GM23248 (cell line): ENCODE data around the gene PARD6B.

Experiments
- EZH2 ChIP-seq: fragments of 200-600 bp; sonication (generic); IDR thresholded peaks from 2 replicates; pipeline ENCODE4 v1.6.1; 2018; ENCODE audit warnings: antibody characterized with exemption, mild to moderate bottlenecking; ENCODE audit not compliant: insufficient read depth, poor library complexity, severe bottlenecking
- EZH2phosphoT487 ChIP-seq: fragments of 200-600 bp; sonication (generic); IDR thresholded peaks from 2 replicates; pipeline ENCODE4 v1.6.1; 2018; ENCODE audit warnings: antibody characterized with exemption, moderate library complexity, mild to moderate bottlenecking, low read depth; ENCODE audit not compliant: insufficient read depth

GRCh38 chr20:50798650-50799049 lies 67.3 kb downstream of the PARD6B start:
- TF ChIP-seq EZH2 (no peak), EZH2phosphoT487 (no peak)
